Right atrium auricular region (tissue), 2 donors: Measurements from ENCODE around the gene MESP1. TPM values are rescaled to one million over a fixed set of nuclear protein-coding genes. Genes with fewer than 3 reads are reported as not detected.

Source experiments
- DNase-seq: peaks from one replicate; pipeline ENCODE4 v3.0.0-alpha.2; 2019; ENCODE audit warnings: low spot score
- H3K27ac ChIP-seq, 2 donors: fragments of 200-600 bp; sonication (generic); 1 replicate in 1 of 2; 2 replicates in 1 of 2; pipeline ENCODE4 v1.5.1; 2016 to 2019
- H3K27me3 ChIP-seq, 2 donors: fragments of 200-600 bp; sonication (generic); one replicate each; pipeline versions ENCODE4 v1.5.1 to v1.6.0; 2017 to 2019
- H3K36me3 ChIP-seq: fragments of 200-600 bp; sonication (generic); one replicate; pipeline ENCODE4 v1.5.1; 2016
- H3K4me1 ChIP-seq, 2 donors: fragments of 200-600 bp; sonication (generic); one replicate each; pipeline versions ENCODE4 v1.5.1 to v1.6.0; 2017 to 2019
- H3K4me3 ChIP-seq, 2 donors: fragments of 200-600 bp; sonication (generic); 1 replicate in 1 of 2; 2 replicates in 1 of 2; pipeline ENCODE4 v1.5.1; 2017 to 2019; ENCODE audit warnings: mild to moderate bottlenecking in 1 of 2, moderate library complexity in 1 of 2
- H3K9me3 ChIP-seq, 2 donors: fragments of 200-600 bp; sonication (generic); one replicate each; pipeline ENCODE4 v1.5.1; 2019
- total RNA-seq, 2 donors: library from RNA; depleted of rRNA; stranded (reverse); fragments of >200 nt; gene quantifications; one replicate each; pipeline ENCODE4 v1.1.0, GENCODE V29; 2016
- TF ChIP-seq, protein P1 (sequence below), 2 donors: fragments of 200-600 bp; sonication (generic); IDR thresholded peaks; one replicate each; pipeline ENCODE4 v1.5.1; 2019; ENCODE audit warnings: antibody characterized with exemption in 2 of 2

The MESP1 gene
- total RNA-seq, 2 donors from 2014 or later, result 2.3 to 2.4 TPM

DNA sequence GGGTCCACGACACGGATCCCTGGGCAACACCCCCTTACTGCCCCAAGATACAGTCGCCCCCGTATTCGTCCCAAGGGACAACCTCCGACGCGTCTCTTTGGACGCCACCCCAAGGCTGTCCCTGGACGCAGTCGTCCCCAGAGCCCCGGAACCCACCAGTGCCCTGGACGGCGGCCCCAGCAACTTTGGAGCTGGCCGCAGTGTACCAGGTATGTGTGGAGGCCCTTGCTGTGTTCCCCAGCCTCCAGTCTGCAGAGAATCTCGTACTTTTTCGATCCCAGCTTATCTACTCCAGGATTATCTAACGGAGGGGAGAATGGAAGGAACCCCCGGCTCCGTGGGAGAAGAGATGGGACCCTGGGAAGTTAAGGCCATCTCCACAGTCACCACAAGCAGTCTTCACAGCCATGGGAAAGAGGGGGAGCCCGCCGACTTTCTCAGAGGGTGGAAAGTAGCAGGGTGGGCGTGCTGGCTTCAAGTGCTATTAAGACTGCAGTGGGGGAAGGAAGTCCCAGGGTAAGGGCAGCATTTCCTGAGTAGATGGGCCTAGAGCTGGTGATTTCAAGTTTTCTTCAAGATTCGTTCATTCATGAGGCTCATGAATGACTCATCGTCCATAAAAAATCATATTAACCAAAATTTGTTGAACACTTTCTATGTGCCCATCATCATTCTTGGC, 26.2 kb upstream of the MESP1 start:
- DNase-seq, result no peak
- no peaks in the 10 kb centered on the region for H3K36me3 ChIP-seq
- no peaks in the 10 kb centered on the region for H3K9me3 ChIP-seq
- H3K27me3 ChIP-seq, result no peaks in the 10 kb centered on the region
- H3K27ac ChIP-seq, result peak overlapping the region; percentile 33 to 52
- peaks cover 0 to 14% of the 10 kb centered on the region in 2 donors for H3K4me1 ChIP-seq
- peak overlapping the region; percentile 16 to 51 for H3K4me3 ChIP-seq
- TF ChIP-seq, protein P1, sequence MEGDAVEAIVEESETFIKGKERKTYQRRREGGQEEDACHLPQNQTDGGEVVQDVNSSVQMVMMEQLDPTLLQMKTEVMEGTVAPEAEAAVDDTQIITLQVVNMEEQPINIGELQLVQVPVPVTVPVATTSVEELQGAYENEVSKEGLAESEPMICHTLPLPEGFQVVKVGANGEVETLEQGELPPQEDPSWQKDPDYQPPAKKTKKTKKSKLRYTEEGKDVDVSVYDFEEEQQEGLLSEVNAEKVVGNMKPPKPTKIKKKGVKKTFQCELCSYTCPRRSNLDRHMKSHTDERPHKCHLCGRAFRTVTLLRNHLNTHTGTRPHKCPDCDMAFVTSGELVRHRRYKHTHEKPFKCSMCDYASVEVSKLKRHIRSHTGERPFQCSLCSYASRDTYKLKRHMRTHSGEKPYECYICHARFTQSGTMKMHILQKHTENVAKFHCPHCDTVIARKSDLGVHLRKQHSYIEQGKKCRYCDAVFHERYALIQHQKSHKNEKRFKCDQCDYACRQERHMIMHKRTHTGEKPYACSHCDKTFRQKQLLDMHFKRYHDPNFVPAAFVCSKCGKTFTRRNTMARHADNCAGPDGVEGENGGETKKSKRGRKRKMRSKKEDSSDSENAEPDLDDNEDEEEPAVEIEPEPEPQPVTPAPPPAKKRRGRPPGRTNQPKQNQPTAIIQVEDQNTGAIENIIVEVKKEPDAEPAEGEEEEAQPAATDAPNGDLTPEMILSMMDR (IDR thresholded peaks at IDR 0.05), result no peak

DNA sequence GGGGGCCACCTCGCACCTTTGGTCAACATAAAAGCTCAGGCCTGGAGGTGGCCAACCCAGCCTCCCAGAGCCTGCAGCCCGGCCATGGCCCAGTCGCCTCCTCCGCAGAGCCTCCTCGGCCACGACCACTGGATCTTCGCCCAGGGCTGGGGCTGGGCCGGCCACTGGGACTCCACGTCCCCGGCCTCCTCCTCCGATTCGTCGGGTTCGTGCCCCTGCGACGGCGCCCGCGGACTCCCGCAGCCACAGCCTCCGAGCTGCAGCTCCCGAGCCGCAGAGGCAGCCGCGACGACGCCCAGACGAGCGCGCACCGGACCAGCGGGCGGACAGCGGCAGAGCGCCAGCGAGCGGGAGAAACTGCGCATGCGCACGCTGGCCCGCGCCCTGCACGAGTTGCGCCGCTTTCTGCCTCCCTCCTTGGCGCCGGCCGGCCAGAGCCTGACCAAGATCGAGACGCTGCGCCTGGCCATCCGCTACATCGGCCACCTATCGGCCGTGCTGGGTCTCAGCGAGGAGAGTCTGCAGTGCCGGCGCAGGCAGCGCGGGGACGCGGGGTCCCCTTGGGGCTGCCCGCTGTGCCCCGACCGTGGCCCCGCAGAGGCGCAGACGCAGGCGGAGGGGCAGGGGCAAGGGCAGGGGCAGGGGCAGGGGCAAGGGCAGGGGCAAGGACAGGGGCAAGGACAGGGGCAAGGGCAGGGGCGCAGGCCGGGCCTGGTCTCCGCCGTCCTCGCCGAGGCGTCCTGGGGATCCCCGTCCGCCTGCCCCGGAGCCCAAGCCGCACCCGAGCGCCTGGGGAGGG, 25.4 kb upstream of the MESP1 start, which contains the start of gene MESP2:
Gene MESP2, plus strand, starts transcription at position 59 of the 799 bp plus-strand sequence. Its CDS starts 26 bp downstream, at position 85.
- Histone ChIP-seq H3K9me3 (no peaks in the 10 kb centered on the region), H3K36me3 (no peaks in the 10 kb centered on the region), H3K27ac (peak within 1 kb of the TSS; percentile 33 to 52), H3K4me3 (peak within 1 kb of the TSS; percentile 21 to 51), H3K27me3 (no peaks in the 10 kb centered on the region), H3K4me1 (peaks cover 0 to 14% of the 10 kb centered on the region in 2 donors)
- DNase-seq, result peak; percentile 83
- TF ChIP-seq, protein P1 (IDR thresholded peaks at IDR 0.05), result peak; percentile 22 to 66

- DNase-seq, result no peak
- H3K27ac ChIP-seq, result no peak overlapping the region
Observed at GRCh38 chr15:89775815-89776214, 24.8 kb upstream of the MESP1 start.

GRCh38 chr15:89774492-89774891, 23.4 kb upstream of the MESP1 start:
- TF ChIP-seq, protein P1 (IDR thresholded peaks at IDR 0.05), result no peak
- DNase-seq, result no peak
- Histone ChIP-seq H3K9me3 (no peaks in the 10 kb centered on the region), H3K4me1 (peaks cover 0 to 14% of the 10 kb centered on the region in 2 donors), H3K4me3 (no peak overlapping the region), H3K27me3 (no peaks in the 10 kb centered on the region), H3K27ac (no peak overlapping the region), H3K36me3 (no peaks in the 10 kb centered on the region)

More at GRCh38 chr15:89775815-89776214, 24.8 kb upstream of the MESP1 start:
- no peaks in the 10 kb centered on the region for H3K36me3 ChIP-seq
- H3K9me3 ChIP-seq, result no peaks in the 10 kb centered on the region
- H3K4me1 ChIP-seq, result peaks cover 0 to 14% of the 10 kb centered on the region in 2 donors
- H3K27me3 ChIP-seq, result no peaks in the 10 kb centered on the region
- peak overlapping the region; percentile 21 to 51 for H3K4me3 ChIP-seq
- TF ChIP-seq, protein P1 (IDR thresholded peaks at IDR 0.05), result no peak

DNA sequence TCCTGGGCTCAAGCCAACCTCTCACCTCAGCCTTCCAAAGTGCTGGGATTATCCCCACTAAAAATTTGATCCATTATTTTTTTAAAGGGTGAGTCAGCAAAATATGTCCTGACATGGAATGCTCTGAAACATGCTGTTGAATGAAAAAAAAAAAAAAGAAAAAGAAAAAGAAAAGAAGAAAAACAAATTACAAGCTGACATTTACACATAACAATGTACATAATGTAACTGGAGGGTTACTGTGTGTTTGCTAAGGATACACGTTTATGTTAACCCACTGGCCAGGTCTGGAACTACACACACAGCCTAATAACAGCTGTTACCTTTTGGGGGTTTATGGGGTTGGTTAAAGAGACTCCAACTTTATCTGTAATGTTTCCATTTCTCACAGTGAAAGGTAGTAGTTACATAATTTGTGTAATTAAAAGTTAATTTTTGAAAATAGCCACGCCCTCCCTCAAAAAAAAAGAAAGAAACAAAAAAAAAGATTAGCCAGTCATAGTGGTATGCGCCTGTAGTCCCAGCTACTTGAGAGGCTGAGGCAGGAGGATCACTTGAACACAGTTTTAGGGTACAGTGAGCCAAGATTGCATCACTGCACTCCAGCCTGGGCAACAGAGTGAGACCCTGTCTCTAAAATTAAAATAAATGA, 22.0 kb upstream of the MESP1 start:
- Histone ChIP-seq H3K9me3 (no peaks in the 10 kb centered on the region), H3K4me3 (no peak overlapping the region), H3K27ac (no peak overlapping the region), H3K27me3 (no peaks in the 10 kb centered on the region), H3K4me1 (peaks cover 0 to 14% of the 10 kb centered on the region in 2 donors), H3K36me3 (no peaks in the 10 kb centered on the region)
- no peak for DNase-seq
- TF ChIP-seq, protein P1 (IDR thresholded peaks at IDR 0.05), result no peak
